B cell (primary cell): ENCODE results near the gene FAF2. TPM values are rescaled to one million over a fixed set of nuclear protein-coding genes. Genes with fewer than 3 reads are reported as not detected.

Experiments
- ATAC-seq: fragments of 200-7000 bp; cut with Tn5 transposase; one replicate; pipeline ENCODE4 v1.10.0; 2021; ENCODE audit warnings: low read depth, mild to moderate bottlenecking, moderate number of reproducible peaks, moderate library complexity
- CTCF ChIA-PET: fragments of 350-600 bp; sonication (Branson Sonifier 250); formaldehyde crosslinking; loops from one replicate; lab custom pipeline; 2021; ENCODE audit warnings: antibody characterized with exemption, inconsistent platforms; lab: Charles Lee
- POLR2A ChIA-PET: fragments of 350-600 bp; sonication (Branson Sonifier 250); formaldehyde crosslinking; loops from one replicate; lab custom pipeline; 2021; ENCODE audit warnings: antibody characterized with exemption; lab: Charles Lee
- DNase-seq: peaks from one replicate; pipeline ENCODE4 v3.0.0; 2013
- H2AFZ ChIP-seq: 2 replicates; pipeline ENCODE4 v1.6.1; 2012; ENCODE audit warnings: mild to moderate bottlenecking, low read depth, low read length; ENCODE audit not compliant: insufficient read depth, poor library complexity, severe bottlenecking
- H3K27ac ChIP-seq, 2 donors: 1 replicate in 1 of 2; 2 replicates in 1 of 2; pipeline ENCODE4 v1.5.1; 2012 to 2013; ENCODE audit warnings: low read length in 2 of 2, mild to moderate bottlenecking in 2 of 2, moderate library complexity in 1 of 2
- H3K27me3 ChIP-seq, 4 experiments: fragments of 200-600 bp in 1 of 4; sonication (generic) in 1 of 4; replicated peaks in 1 of 4; 1 replicate in 2 of 4; 2 replicates in 2 of 4; pipeline versions ENCODE4 v1.6.1 to v1.7.0; 2013 to 2016; ENCODE audit warnings: low read length in 3 of 4, mild to moderate bottlenecking in 2 of 4, mixed read lengths in 1 of 4, moderate library complexity in 1 of 4; ENCODE audit not compliant: insufficient read depth in 4 of 4, control insufficient read depth in 3 of 4; ENCODE audit errors: control extremely low read depth in 1 of 4
- H3K36me3 ChIP-seq, 2 experiments: replicated peaks in 1 of 2; 1 replicate in 1 of 2; 2 replicates in 1 of 2; pipeline versions ENCODE4 v1.6.1 to v1.7.1; 2013; ENCODE audit warnings: low read length in 1 of 2; ENCODE audit not compliant: insufficient read depth in 2 of 2, control insufficient read depth in 1 of 2; ENCODE audit errors: control extremely low read depth in 1 of 2, extremely low read depth in 1 of 2
- H3K4me1 ChIP-seq, 2 donors: fragments of 200-600 bp in 1 of 2; sonication (generic) in 1 of 2; 1 replicate in 1 of 2; 2 replicates in 1 of 2; pipeline versions ENCODE4 v1.5.1 to v1.6.1; 2013 to 2017; ENCODE audit warnings: low read length in 2 of 2; ENCODE audit not compliant: control insufficient read depth in 2 of 2, insufficient read depth in 2 of 2
- H3K4me2 ChIP-seq: replicated peaks from 2 replicates; pipeline ENCODE3; 2012; ENCODE audit warnings: mild to moderate bottlenecking, low read depth, low read length; ENCODE audit not compliant: poor library complexity, severe bottlenecking
- H3K4me3 ChIP-seq, 5 experiments: fragments of 200-600 bp in 1 of 5; sonication (generic) in 1 of 5; 1 replicate in 3 of 5; 2 replicates in 2 of 5; pipeline versions ENCODE4 v1.5.1 to v1.7.0; 2011 to 2016; ENCODE audit warnings: low read length in 4 of 5, mild to moderate bottlenecking in 4 of 5, low read depth in 2 of 5, control low read depth in 1 of 5, moderate library complexity in 1 of 5; ENCODE audit not compliant: insufficient read depth in 1 of 5; ENCODE audit errors: control extremely low read depth in 1 of 5, extremely low read depth in 1 of 5
- H3K79me2 ChIP-seq: fragments of 200-600 bp; sonication (generic); one replicate; pipeline ENCODE4 v1.6.0; 2016; ENCODE audit warnings: low read length; ENCODE audit not compliant: control insufficient read depth, insufficient read depth
- H3K9ac ChIP-seq: fragments of 200-600 bp; sonication (generic); 2 replicates; pipeline ENCODE4 v1.6.1; 2017; ENCODE audit warnings: mild to moderate bottlenecking, low read length, moderate library complexity
- H3K9me3 ChIP-seq, 3 donors: one replicate each; pipeline versions ENCODE4 v1.6.1 to v1.7.1; 2013; ENCODE audit warnings: low read length in 2 of 3; ENCODE audit not compliant: control insufficient read depth in 2 of 3, insufficient read depth in 1 of 3; ENCODE audit errors: control extremely low read depth in 1 of 3
- H4K20me1 ChIP-seq: 2 replicates; pipeline ENCODE4 v1.6.0; 2012; ENCODE audit warnings: mild to moderate bottlenecking, low read length; ENCODE audit not compliant: insufficient read depth, control insufficient read depth, poor library complexity, severe bottlenecking
- H3K27ac Mint-ChIP-seq: one replicate; pipeline ENCODE4 v1.8.0; 2021; ENCODE audit warnings: mixed read lengths
- H3K27me3 Mint-ChIP-seq: one replicate; pipeline ENCODE4 v1.8.0; 2021; ENCODE audit warnings: mixed read lengths
- H3K4me1 Mint-ChIP-seq: one replicate; pipeline ENCODE4 v1.8.0; 2021; ENCODE audit warnings: mixed read lengths
- H3K4me3 Mint-ChIP-seq: one replicate; pipeline ENCODE4 v1.8.0; 2021; ENCODE audit warnings: mixed read lengths
- H3K9me3 Mint-ChIP-seq: one replicate; pipeline ENCODE4 v1.8.0; 2022; ENCODE audit warnings: mixed read lengths; ENCODE audit not compliant: insufficient read depth
- CTCF ChIP-seq: fragments of 200-600 bp; IDR thresholded peaks from one replicate; pipeline ENCODE4 v1.8.0; 2022; ENCODE audit warnings: antibody characterized with exemption, mild to moderate bottlenecking
- EZH2 ChIP-seq: IDR thresholded peaks from 2 replicates; pipeline ENCODE4 v1.6.1; 2012; ENCODE audit warnings: borderline replicate concordance, low read depth, mild to moderate bottlenecking, moderate library complexity, low read length; ENCODE audit not compliant: insufficient read depth, poor library complexity, severe bottlenecking
- WGBS: methylation state at CpG from one replicate; pipeline ENCODE4 v1.1.5; 2013; ENCODE audit warnings: missing lambda C conversion rate; ENCODE audit not compliant: insufficient coverage; 5-methylcytosine and 5-hydroxymethylcytosine counted together
- intact Hi-C: fragments of 100-400 bp; cut with micrococcal nuclease; formaldehyde crosslinking; loops from one replicate; pipeline ENCODE4 v1.10.0; 2022
- polyA plus RNA-seq: library from polyadenylated mRNA; depleted of rRNA; stranded (reverse); fragments of >200 nt; gene quantifications from 2 replicates; pipeline ENCODE4 v1.2.3, GENCODE V29; 2012
- total RNA-seq, 2 donors: library from RNA; stranded (reverse); fragments of 120-200 nt in 1 of 2; gene quantifications; 1 replicate in 1 of 2; 2 replicates in 1 of 2; pipeline versions ENCODE4 v1.2.3 to v1.2.4, GENCODE V29; 2013 to 2022

FAF2 gene
- total and polyA plus RNA-seq, 2 donors (not counting 1 experiment from before 2014, with no cell fraction given), result 10.9 to 35.1 TPM

- Histone ChIP-seq H4K20me1 (peaks cover 8% of the 10 kb centered on the region), H3K27ac (no peak overlapping the region), H3K36me3 (peaks cover 1 to 17% of the 10 kb centered on the region in 2 experiments), H3K4me2 (no peak overlapping the region), H3K4me3 (no peak overlapping the region), H3K4me1 (no peaks in the 10 kb centered on the region), H3K27me3 (no peaks in the 10 kb centered on the region), H3K79me2 (peaks cover 3% of the 10 kb centered on the region), H3K9me3 (no peaks in the 10 kb centered on the region), H3K9ac (no peak overlapping the region), H2AFZ (no peak overlapping the region)
- TF ChIP-seq CTCF (no peak), EZH2 (no peak)
- Mint-ChIP-seq H3K27me3 (no peaks in the 10 kb centered on the region), H3K4me3 (no peak overlapping the region), H3K4me1 (no peaks in the 10 kb centered on the region), H3K27ac (no peak overlapping the region), H3K9me3 (no peaks in the 10 kb centered on the region)
- ChIA-PET CTCF (no interaction called here), POLR2A (interaction anchor here (0.7 kb wide), 1 partner anchor 20 kb away, joined by 6 read pairs; the partner anchor contains the start of gene NOP16)
- DNase-seq (no peak), ATAC-seq (no peak)
- WGBS, result 97% methylated on average over 5 of the region's 5 CpGs
- intact Hi-C loops, result no loop called here
These were observed 39.6 kb upstream of the FAF2 start for GRCh38 chr5:176408590-176408989.

GRCh38 chr5:176409765-176410164 lies 38.4 kb upstream of the FAF2 start:
- Histone ChIP-seq H3K9ac (no peak overlapping the region), H3K9me3 (no peaks in the 10 kb centered on the region), H2AFZ (no peak overlapping the region), H3K27me3 (no peaks in the 10 kb centered on the region), H3K4me2 (no peak overlapping the region), H3K79me2 (peaks cover 3% of the 10 kb centered on the region), H3K36me3 (peaks cover 1 to 17% of the 10 kb centered on the region in 2 experiments), H4K20me1 (peaks cover 8% of the 10 kb centered on the region), H3K27ac (no peak overlapping the region), H3K4me1 (no peaks in the 10 kb centered on the region), H3K4me3 (no peak overlapping the region)
- Mint-ChIP-seq H3K9me3 (no peaks in the 10 kb centered on the region), H3K27ac (no peak overlapping the region), H3K27me3 (no peaks in the 10 kb centered on the region), H3K4me3 (no peak overlapping the region), H3K4me1 (peaks cover 4% of the 10 kb centered on the region)
- TF ChIP-seq CTCF, result no peak
- TF ChIP-seq EZH2, result no peak
- WGBS, result 97% methylated on average over 3 of the region's 4 CpGs
- intact Hi-C loops, result no loop called here
- ChIA-PET CTCF (interaction anchor here (0.7 kb wide), 1 partner anchor 13 kb away, joined by 3 read pairs; no protein-coding TSS in a partner anchor), POLR2A (no interaction called here)
- ATAC-seq (no peak), DNase-seq (no peak)
